ENCODE results near the gene DOCK1. TPM values are rescaled to one million over a fixed set of nuclear protein-coding genes. Genes with fewer than 3 reads are reported as not detected.
"Not testable (repeated sequence)": the region's sequence is repeated elsewhere in the genome, so short reads cannot be mapped to it uniquely, and the experiment has no call there.

Gene DOCK1
- total and polyA plus RNA-seq, 8 donors: 46.4 to 77.7 (median 71.3) TPM

DNA sequence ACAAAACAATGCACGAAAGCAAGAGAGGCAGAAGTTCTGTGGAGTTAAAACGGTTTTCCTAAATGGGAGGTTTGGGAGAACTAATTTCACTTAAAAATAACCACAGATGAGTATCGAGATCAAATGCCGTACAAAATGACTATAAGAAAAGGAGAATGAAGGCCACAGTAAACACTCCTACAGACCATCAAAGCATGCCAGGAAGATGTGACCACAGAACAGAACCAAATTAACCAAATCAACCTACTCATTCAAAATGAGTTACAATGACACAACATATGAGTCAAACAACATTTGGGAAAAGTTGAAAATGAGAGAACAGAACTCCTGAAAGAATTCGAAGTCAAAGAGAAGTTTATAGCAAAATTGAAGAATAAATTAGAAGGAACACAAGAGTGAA, 24.3 kb upstream of the DOCK1 start:
- no peak overlapping the region for H3K4me3 ChIP-seq
- no peak for DNase-seq
- no peaks in the 10 kb centered on the region for H3K4me1 ChIP-seq
- no peaks in the 10 kb centered on the region for H3K36me3 ChIP-seq
- peaks cover 0 to 16% of the 10 kb centered on the region in 2 donors for H3K27me3 ChIP-seq
- H3K27ac ChIP-seq: no peak overlapping the region
- TF ChIP-seq, protein P1, sequence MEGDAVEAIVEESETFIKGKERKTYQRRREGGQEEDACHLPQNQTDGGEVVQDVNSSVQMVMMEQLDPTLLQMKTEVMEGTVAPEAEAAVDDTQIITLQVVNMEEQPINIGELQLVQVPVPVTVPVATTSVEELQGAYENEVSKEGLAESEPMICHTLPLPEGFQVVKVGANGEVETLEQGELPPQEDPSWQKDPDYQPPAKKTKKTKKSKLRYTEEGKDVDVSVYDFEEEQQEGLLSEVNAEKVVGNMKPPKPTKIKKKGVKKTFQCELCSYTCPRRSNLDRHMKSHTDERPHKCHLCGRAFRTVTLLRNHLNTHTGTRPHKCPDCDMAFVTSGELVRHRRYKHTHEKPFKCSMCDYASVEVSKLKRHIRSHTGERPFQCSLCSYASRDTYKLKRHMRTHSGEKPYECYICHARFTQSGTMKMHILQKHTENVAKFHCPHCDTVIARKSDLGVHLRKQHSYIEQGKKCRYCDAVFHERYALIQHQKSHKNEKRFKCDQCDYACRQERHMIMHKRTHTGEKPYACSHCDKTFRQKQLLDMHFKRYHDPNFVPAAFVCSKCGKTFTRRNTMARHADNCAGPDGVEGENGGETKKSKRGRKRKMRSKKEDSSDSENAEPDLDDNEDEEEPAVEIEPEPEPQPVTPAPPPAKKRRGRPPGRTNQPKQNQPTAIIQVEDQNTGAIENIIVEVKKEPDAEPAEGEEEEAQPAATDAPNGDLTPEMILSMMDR (IDR thresholded peaks at IDR 0.05): no peak
- intact Hi-C loops (cut with DNase I): no loop called here
- peaks cover 0 to 1% of the 10 kb centered on the region in 2 donors for H3K9me3 ChIP-seq
- ATAC-seq: no peak

DNA sequence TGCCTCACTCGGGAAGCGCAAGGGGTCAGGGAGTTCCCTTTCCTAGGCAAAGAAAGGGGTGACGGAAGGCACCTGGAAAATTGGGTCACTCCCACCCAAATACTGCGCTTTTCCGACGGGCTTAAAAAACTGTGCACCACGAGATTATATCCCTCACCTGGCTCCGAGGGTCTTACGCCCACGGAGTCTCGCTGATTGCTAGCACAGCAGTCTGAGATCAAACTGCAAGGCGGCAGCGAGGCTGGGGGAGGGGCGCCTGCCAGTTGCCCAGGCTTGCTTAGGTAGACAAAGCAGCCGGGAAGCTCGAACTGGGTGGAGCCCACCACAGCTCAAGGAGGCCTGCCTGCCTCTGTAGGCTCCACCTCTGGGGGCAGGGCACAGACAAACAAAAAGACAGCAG, 23.2 kb upstream of the DOCK1 start:
- H3K4me3 ChIP-seq; H3K9me3 ChIP-seq; H3K27ac ChIP-seq; DNase-seq; H3K4me1 ChIP-seq; ATAC-seq; intact Hi-C loops (cut with DNase I); H3K36me3 ChIP-seq: not testable (repeated sequence)
- peaks cover 0 to 16% of the 10 kb centered on the region in 2 donors for H3K27me3 ChIP-seq

DNA sequence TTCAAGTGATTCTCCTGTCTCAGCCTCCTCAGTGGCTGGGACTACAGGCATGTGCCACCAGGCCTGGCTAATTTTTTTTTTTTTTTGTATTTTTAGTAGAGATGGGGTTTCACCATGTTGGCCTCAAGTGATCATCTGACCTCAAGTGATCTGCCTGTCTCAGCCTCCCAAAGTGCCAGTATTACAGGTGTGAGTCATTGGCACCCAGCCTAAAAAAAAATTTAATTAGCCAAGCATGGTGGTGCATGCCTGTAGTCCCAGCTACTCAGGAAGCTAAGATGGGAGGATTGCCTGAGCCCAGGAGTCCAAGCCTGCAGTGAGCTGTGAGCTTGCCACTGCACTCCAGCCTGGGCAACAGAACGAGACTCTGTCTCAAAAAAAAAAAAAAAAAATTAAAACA, 16.8 kb upstream of the DOCK1 start:
- ATAC-seq; intact Hi-C loops (cut with DNase I); H3K4me3 ChIP-seq; H3K27ac ChIP-seq; H3K4me1 ChIP-seq; H3K9me3 ChIP-seq; DNase-seq; H3K27me3 ChIP-seq; H3K36me3 ChIP-seq: not testable (repeated sequence)

DNA sequence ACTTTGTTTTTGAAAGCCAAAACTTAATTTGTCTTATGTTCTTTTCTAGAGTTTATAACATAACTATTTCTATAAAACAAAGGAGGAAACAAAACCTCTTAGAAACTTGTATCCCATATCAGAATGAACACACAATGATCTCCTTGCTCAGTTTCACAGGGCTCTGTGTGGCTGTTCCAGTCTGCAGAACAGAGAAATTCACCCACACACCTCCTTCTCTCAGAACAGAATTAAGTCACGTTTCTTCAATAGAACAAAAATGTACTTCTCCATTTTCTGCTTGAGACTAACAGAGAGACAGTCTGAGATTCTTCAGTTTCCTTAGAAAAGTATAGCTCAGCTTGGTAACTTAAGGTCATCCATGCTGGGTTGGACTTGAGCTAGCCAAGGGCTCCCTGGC, 15.8 kb upstream of the DOCK1 start:
- no peak overlapping the region for H3K27ac ChIP-seq
- DNase-seq (no peak), ATAC-seq (no peak)
- H3K9me3 ChIP-seq: no peaks in the 10 kb centered on the region
- no peak overlapping the region for H3K4me3 ChIP-seq
- H3K27me3 ChIP-seq: no peaks in the 10 kb centered on the region
- TF ChIP-seq, protein P1 (IDR thresholded peaks at IDR 0.05): no peak
- H3K36me3 ChIP-seq: no peaks in the 10 kb centered on the region
- H3K4me1 ChIP-seq: no peaks in the 10 kb centered on the region
- intact Hi-C loops (cut with DNase I): no loop called here

DNA sequence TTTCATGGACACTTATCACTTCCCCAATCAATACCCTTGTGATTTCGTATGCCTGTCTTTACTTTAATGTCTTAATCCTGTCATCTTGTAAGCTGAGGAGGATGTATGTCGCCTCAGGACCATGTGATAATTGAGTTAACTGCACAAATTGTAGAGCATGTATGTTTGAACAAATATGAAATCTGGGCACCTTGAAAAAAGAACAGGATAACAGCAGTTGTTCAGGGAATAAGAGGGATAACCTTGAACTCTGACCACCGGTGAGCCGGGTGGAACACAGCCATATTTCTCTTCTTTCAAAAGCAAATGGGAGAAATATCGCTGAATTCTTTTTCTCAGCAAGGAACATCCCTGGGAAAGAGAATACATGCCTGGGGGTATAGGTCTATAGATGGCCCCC, 14.4 kb upstream of the DOCK1 start:
- DNase-seq; H3K9me3 ChIP-seq; H3K36me3 ChIP-seq; intact Hi-C loops (cut with DNase I); H3K4me3 ChIP-seq; H3K4me1 ChIP-seq; H3K27me3 ChIP-seq; ATAC-seq; H3K27ac ChIP-seq: not testable (repeated sequence)

DNA sequence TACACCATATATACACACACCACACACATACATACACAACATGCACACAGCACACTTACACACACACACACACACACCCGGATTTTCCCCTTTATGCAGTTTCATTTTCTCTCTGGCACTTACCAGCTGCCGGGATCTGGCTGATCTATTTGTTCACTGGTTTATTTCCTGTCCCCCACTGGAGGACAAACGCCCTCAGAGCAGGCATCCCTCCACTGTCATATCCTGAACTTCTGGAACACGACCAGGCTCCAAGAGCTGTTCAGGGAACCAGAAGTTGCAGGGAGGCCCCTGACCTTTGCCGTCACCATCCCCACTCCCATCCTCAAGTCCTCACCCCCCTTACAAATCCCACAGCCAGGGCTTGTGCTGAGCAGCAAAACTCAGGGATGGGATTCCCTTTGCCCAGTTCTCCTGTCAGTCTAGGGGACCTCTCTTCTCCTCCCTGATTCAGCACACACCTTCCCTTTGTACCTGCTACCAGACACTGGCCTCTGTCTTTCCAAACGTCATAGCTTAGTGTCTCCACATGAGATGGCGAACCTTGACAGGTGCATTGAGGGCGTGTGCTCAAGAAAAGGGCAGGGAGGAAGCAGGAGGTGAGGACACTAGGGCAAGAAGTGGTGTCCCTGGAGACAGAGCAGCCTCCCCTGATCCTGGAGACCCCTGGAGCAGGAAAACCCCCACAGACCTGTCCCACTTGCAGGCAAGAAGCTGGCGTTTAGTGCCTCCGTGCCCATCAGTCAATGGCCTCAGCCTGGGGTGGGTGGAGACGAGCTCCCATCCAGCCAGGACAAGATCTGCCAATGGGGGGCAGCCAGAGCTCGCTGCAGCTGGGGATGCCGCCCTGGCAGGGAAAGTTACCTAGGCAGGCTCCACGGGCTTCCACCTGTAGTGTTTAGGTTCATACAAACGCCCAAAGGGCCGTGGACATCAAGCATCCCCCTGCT, 12.7 kb upstream of the DOCK1 start:
- no peak for DNase-seq
- TF ChIP-seq, protein P1 (IDR thresholded peaks at IDR 0.05): no peak
- Histone ChIP-seq H3K4me1 (no peaks in the 10 kb centered on the region), H3K4me3 (no peak overlapping the region), H3K27ac (no peak overlapping the region), H3K9me3 (no peaks in the 10 kb centered on the region), H3K36me3 (no peaks in the 10 kb centered on the region), H3K27me3 (no peaks in the 10 kb centered on the region)
- intact Hi-C loops (cut with DNase I): no loop called here
- no peak for ATAC-seq
